H9 (cell line): ENCODE data around the gene ERC2. TPM values are rescaled to one million over a fixed set of nuclear protein-coding genes. Genes with fewer than 3 reads are reported as not detected.

Experiments
- DNase-seq: peaks from one replicate; pipeline ENCODE4 v3.0.0-alpha.2; 2017
- H2AFZ ChIP-seq: one replicate; pipeline ENCODE4 v1.6.1; 2013; ENCODE audit warnings: mild to moderate bottlenecking, low read length, control low read depth, moderate library complexity
- H2AK5ac ChIP-seq: 2 replicates; pipeline ENCODE4 v1.6.1; 2013; ENCODE audit warnings: low read length, control low read depth, mixed read lengths; ENCODE audit not compliant: insufficient read length
- H2BK120ac ChIP-seq: one replicate; pipeline ENCODE4 v1.6.1; 2013; ENCODE audit warnings: low read depth, mild to moderate bottlenecking, low read length, control low read depth, inconsistent platforms; ENCODE audit not compliant: poor library complexity, severe bottlenecking
- H2BK12ac ChIP-seq: 2 replicates; pipeline ENCODE4 v1.6.1; 2013; ENCODE audit warnings: low read length, control low read depth, mixed read lengths, low read depth; ENCODE audit not compliant: insufficient read length
- H2BK15ac ChIP-seq: 2 replicates; pipeline ENCODE4 v1.6.1; 2013; ENCODE audit warnings: low read depth, low read length, control low read depth
- H2BK20ac ChIP-seq: one replicate; pipeline ENCODE4 v1.6.1; 2013; ENCODE audit warnings: low read depth, mild to moderate bottlenecking, low read length, control low read depth, inconsistent platforms; ENCODE audit not compliant: poor library complexity, severe bottlenecking
- H2BK5ac ChIP-seq: 2 replicates; pipeline ENCODE4 v1.6.1; 2013; ENCODE audit warnings: low read length, control low read depth, mixed read lengths; ENCODE audit not compliant: insufficient read length
- H3K14ac ChIP-seq: 2 replicates; pipeline ENCODE4 v1.6.1; 2013; ENCODE audit warnings: low read length, control low read depth; ENCODE audit not compliant: insufficient read depth
- H3K18ac ChIP-seq: 2 replicates; pipeline ENCODE4 v1.6.1; 2013; ENCODE audit warnings: low read depth, mild to moderate bottlenecking, mixed read lengths, low read length, control low read depth; ENCODE audit not compliant: insufficient read length
- H3K23ac ChIP-seq: 2 replicates; pipeline ENCODE4 v1.6.1; 2013; ENCODE audit warnings: low read length, control low read depth, mixed read lengths, low read depth; ENCODE audit not compliant: insufficient read length
- H3K23me2 ChIP-seq: 2 replicates; pipeline ENCODE4 v1.6.1; 2013; ENCODE audit warnings: low read depth, mild to moderate bottlenecking, mixed read lengths, low read length, control low read depth; ENCODE audit not compliant: insufficient read length, poor library complexity, severe bottlenecking
- H3K27ac ChIP-seq: 2 replicates; pipeline ENCODE4 v1.5.1; 2013; ENCODE audit warnings: low read length, control low read depth, mixed read lengths, low read depth; ENCODE audit not compliant: insufficient read length
- H3K27me3 ChIP-seq: 2 replicates; pipeline ENCODE4 v1.6.1; 2013; ENCODE audit warnings: low read length, control low read depth, inconsistent platforms; ENCODE audit not compliant: insufficient read depth
- H3K4ac ChIP-seq: 2 replicates; pipeline ENCODE4 v1.6.1; 2013; ENCODE audit warnings: low read depth, mild to moderate bottlenecking, control low read depth, inconsistent platforms, low read length, moderate library complexity
- H3K4me1 ChIP-seq: 2 replicates; pipeline ENCODE4 v1.6.1; 2013; ENCODE audit warnings: low read length, control low read depth, inconsistent platforms; ENCODE audit not compliant: insufficient read depth
- H3K4me2 ChIP-seq: 2 replicates; pipeline ENCODE4 v1.6.1; 2013; ENCODE audit warnings: low read length, control low read depth, mixed read lengths; ENCODE audit not compliant: insufficient read length, insufficient read depth
- H3K56ac ChIP-seq: 2 replicates; pipeline ENCODE4 v1.6.1; 2013; ENCODE audit warnings: low read depth, mild to moderate bottlenecking, mixed read lengths, low read length, control low read depth; ENCODE audit not compliant: insufficient read length
- H3K79me1 ChIP-seq: 2 replicates; pipeline ENCODE4 v1.6.1; 2013; ENCODE audit warnings: low read depth, mild to moderate bottlenecking, moderate library complexity, low read length, control low read depth, inconsistent platforms; ENCODE audit not compliant: insufficient read depth, poor library complexity, severe bottlenecking
- H3K79me2 ChIP-seq: 2 replicates; pipeline ENCODE4 v1.6.1; 2013; ENCODE audit warnings: low read length, control low read depth, inconsistent platforms; ENCODE audit not compliant: insufficient read depth
- H3K9ac ChIP-seq: 2 replicates; pipeline ENCODE4 v1.6.1; 2013; ENCODE audit warnings: low read length, control low read depth, mixed read lengths; ENCODE audit not compliant: insufficient read length; ENCODE audit errors: extremely low read depth
- H3K9me3 ChIP-seq: one replicate; pipeline ENCODE4 v1.6.1; 2013; ENCODE audit warnings: low read depth, low read length, inconsistent platforms; ENCODE audit not compliant: control insufficient read depth
- H3T11ph ChIP-seq: one replicate; pipeline ENCODE4 v1.6.1; 2013; ENCODE audit warnings: mild to moderate bottlenecking, low read length, control low read depth, inconsistent platforms
- H4K20me1 ChIP-seq: one replicate; pipeline ENCODE4 v1.6.1; 2013; ENCODE audit not compliant: control insufficient read depth, insufficient read length, insufficient read depth
- H4K5ac ChIP-seq: 2 replicates; pipeline ENCODE4 v1.6.1; 2013; ENCODE audit warnings: low read depth, mild to moderate bottlenecking, mixed read lengths, low read length, control low read depth; ENCODE audit not compliant: insufficient read length
- H4K8ac ChIP-seq: replicated peaks from 2 replicates; pipeline ENCODE4 v1.6.1; 2013; ENCODE audit warnings: low read length, control low read depth, mixed read lengths, low read depth; ENCODE audit not compliant: insufficient read length
- H4K91ac ChIP-seq: 2 replicates; pipeline ENCODE4 v1.6.1; 2013; ENCODE audit warnings: low read depth, mild to moderate bottlenecking, moderate library complexity, mixed read lengths, low read length, control low read depth; ENCODE audit not compliant: insufficient read length
- H3K27ac Mint-ChIP-seq, 3 experiments: 2 replicates in 2 of 3; 3 replicates in 1 of 3; pipeline ENCODE4 v1.8.0; 2020 to 2021; ENCODE audit warnings: mixed read lengths in 3 of 3, mild to moderate bottlenecking in 1 of 3, moderate library complexity in 1 of 3
- H3K27me3 Mint-ChIP-seq: 2 replicates; pipeline ENCODE4 v1.8.0; 2021; ENCODE audit warnings: low read depth, mild to moderate bottlenecking, moderate library complexity, mixed read lengths
- H3K36me3 Mint-ChIP-seq, 3 experiments: 2 replicates in 2 of 3; 3 replicates in 1 of 3; pipeline ENCODE4 v1.8.0; 2020 to 2021; ENCODE audit warnings: low read depth in 3 of 3, mixed read lengths in 3 of 3; ENCODE audit not compliant: insufficient read depth in 1 of 3
- H3K4me1 Mint-ChIP-seq, 2 experiments: 2 replicates each; pipeline ENCODE4 v1.8.0; 2020; ENCODE audit warnings: mixed read lengths in 2 of 2
- H3K4me3 Mint-ChIP-seq, 2 experiments: 2 replicates in 1 of 2; 3 replicates in 1 of 2; pipeline ENCODE4 v1.8.0; 2020 to 2021; ENCODE audit warnings: mild to moderate bottlenecking in 2 of 2, mixed read lengths in 2 of 2, moderate library complexity in 1 of 2
- H3K9me3 Mint-ChIP-seq, 2 experiments: 2 replicates in 1 of 2; 3 replicates in 1 of 2; pipeline ENCODE4 v1.8.0; 2020; ENCODE audit warnings: mild to moderate bottlenecking in 2 of 2, mixed read lengths in 2 of 2, moderate library complexity in 1 of 2
- total RNA-seq: library from RNA; stranded (reverse); gene quantifications from 2 replicates; pipeline ENCODE4 v1.2.1, GENCODE V29; 2021
- TF ChIP-seq, protein P1 (sequence below): fragments of 200-600 bp; sonication (generic); conservative IDR thresholded peaks from 3 replicates; pipeline ENCODE4 v1.8.0; 2021; ENCODE audit warnings: antibody characterized with exemption, mild to moderate bottlenecking

ERC2 gene
- total RNA-seq, 1 experiment from 2014 or later = 15.4 TPM

DNA sequence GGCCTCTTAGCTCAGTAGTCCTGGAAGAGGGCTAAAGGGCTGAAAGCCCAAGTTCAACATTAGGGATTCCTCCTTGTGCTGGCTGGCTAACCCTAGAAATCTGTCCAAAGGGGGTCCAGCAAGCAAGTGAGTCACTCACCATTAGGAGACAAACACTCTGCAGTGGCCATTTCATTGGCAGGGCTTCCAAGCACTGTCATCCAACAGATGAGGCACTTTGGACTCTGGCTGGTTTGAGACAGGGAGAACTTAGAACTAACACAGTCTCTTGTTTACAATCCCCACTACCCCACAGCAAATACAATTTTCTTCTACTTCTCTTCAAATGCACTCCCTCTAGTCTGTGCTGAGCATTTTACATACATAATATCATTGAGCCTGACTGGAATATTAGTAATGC is 971.0 kb downstream of the ERC2 start:
- no peak overlapping the region for H2AK5ac ChIP-seq
- H2BK12ac ChIP-seq = no peak overlapping the region
- no peak overlapping the region for H3K56ac ChIP-seq
- peaks cover 12% of the 10 kb centered on the region for H3K27me3 Mint-ChIP-seq
- no peak for DNase-seq
- no peak overlapping the region for H3K14ac ChIP-seq
- no peak overlapping the region for H4K5ac ChIP-seq
- H3K79me1 ChIP-seq = no peaks in the 10 kb centered on the region
- H3K4me2 ChIP-seq = no peak overlapping the region
- H3K4me1 ChIP-seq = no peaks in the 10 kb centered on the region
- H2BK20ac ChIP-seq = no peak overlapping the region
- H3K4me1 Mint-ChIP-seq = no peaks in the 10 kb centered on the region
- H3K9me3 ChIP-seq = no peaks in the 10 kb centered on the region
- no peak overlapping the region for H3K18ac ChIP-seq
- H3K27ac ChIP-seq = no peak overlapping the region
- H4K8ac ChIP-seq = no peak overlapping the region
- no peak overlapping the region for H3K9ac ChIP-seq
- H3K4ac ChIP-seq = no peak overlapping the region
- no peak overlapping the region for H2BK120ac ChIP-seq
- no peak overlapping the region for H3K23ac ChIP-seq
- H3T11ph ChIP-seq = no peak overlapping the region
- no peaks in the 10 kb centered on the region for H3K79me2 ChIP-seq
- H3K27me3 ChIP-seq = no peaks in the 10 kb centered on the region; the same call in 1 of the 2 replicates
- H3K27ac Mint-ChIP-seq = no peak overlapping the region
- no peak overlapping the region for H2BK5ac ChIP-seq
- H3K23me2 ChIP-seq = no peaks in the 10 kb centered on the region
- TF ChIP-seq, protein P1, sequence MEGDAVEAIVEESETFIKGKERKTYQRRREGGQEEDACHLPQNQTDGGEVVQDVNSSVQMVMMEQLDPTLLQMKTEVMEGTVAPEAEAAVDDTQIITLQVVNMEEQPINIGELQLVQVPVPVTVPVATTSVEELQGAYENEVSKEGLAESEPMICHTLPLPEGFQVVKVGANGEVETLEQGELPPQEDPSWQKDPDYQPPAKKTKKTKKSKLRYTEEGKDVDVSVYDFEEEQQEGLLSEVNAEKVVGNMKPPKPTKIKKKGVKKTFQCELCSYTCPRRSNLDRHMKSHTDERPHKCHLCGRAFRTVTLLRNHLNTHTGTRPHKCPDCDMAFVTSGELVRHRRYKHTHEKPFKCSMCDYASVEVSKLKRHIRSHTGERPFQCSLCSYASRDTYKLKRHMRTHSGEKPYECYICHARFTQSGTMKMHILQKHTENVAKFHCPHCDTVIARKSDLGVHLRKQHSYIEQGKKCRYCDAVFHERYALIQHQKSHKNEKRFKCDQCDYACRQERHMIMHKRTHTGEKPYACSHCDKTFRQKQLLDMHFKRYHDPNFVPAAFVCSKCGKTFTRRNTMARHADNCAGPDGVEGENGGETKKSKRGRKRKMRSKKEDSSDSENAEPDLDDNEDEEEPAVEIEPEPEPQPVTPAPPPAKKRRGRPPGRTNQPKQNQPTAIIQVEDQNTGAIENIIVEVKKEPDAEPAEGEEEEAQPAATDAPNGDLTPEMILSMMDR = no peak
- no peak overlapping the region for H4K91ac ChIP-seq
- H2BK15ac ChIP-seq = no peak overlapping the region
- no peaks in the 10 kb centered on the region for H4K20me1 ChIP-seq
- H2AFZ ChIP-seq = no peak overlapping the region
- H3K36me3 Mint-ChIP-seq = no peaks in the 10 kb centered on the region
- no peaks in the 10 kb centered on the region for H3K9me3 Mint-ChIP-seq
- no peak overlapping the region for H3K4me3 Mint-ChIP-seq
